NCI-H774 (cell line): ENCODE results near the gene CAMSAP2.
"Not testable (repeated sequence)": the region's sequence is repeated elsewhere in the genome, so short reads cannot be mapped to it uniquely, and the experiment has no call there.

Experiments used
- DNase-seq: peaks from one replicate; lab custom pipeline; 2025; lab: John Stamatoyannopoulos, UW

CAMSAP2 gene

DNA sequence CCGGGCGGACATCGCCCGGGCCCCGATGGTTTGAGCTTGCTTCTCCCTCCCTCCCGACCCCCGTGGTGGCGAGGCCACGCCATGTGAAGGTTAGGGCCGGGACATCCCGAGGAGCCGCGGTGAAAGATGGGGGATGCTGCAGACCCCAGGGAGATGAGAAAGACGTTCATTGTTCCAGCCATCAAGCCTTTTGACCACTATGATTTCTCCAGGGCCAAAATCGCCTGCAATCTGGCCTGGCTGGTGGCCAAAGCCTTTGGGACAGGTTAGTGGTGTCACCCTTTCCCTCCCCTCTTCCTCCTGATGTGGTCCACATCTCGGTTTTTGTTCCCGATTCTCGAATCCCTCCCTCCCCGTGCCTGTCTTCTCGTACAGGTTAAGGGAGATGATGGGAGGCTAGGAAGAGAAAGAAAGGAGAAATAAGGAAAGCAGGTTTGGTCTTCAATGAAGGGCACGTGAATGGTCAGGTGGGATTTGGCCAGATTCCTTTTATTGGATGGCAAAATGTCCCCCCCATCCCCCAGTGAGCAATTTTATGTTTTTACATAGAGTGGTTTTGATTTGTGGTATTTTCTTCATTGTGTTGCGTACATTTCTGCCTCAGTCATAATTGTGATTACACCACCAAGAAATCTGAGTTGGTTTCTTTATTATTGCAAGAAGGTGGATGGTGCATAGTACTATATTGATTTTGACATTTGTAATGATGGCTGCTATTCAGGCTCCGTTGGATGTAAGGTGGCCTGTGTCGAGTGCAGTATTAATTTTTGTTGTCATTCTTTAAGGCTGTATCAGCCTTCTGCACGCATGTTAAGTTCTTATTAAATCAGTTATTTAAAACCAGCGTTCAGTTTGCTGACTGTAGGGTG is 1.2 kb downstream of the CAMSAP2 start:
- DNase-seq, result no peak

DNA sequence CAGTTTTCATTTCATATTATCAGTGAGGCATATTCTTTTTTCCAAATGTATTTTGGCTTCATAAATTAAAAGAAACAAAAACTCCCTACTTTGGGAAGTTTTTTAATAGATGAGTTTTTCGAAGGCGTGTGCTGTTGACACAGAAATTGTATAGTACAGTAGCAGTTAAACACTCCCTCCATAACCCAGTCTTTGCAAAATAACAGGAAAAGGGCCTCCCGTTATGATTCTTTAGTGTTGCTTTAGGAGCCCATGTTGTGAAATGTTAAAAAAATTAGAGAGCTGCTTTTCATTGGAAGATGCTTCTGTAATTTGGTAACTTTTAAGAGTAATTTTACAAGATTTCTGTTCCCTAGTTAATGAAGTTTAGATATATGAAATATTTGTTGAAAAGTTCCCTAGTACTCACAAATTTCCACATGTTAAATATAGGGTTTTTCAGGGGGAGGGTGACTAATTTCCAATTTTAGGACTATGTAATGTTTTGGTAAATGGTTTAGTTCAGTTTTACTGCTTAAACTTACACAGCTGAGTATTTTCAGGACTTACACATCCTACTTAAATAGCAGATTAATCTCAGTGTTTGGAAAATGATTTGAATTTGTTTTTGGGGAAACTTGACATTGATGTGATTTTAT is 2.0 kb downstream of the CAMSAP2 start:
- DNase-seq, result no peak

DNA sequence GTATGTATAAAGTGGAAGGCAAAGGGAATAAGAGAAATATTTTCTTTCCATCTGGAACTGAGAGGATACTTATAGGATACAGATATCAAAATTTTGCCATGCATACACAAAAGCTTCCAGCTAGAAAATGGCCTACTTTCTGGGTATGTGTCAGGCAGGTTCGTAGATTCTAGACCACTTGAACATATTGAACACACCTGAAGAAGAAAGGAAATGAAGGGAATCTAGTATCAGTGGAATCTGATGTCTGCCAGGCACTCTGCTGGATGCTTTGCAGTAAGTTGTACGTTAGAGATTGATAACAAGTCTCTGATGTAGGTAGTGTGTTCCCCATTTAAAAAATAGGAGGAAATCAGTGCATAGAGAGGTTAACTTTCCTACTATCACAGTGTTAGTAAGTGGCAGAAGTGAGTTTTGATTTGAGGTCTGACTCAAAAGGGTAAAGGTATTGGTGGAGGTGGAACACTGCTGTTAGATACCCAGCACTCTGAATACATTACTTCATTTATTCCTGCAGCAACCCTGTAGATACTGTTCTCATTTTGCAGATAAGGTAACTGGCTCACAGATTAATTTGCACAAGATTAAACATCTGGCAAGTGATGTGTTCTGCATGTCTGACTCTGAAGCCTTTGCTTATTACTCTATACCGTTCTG is 3.0 kb downstream of the CAMSAP2 start:
- DNase-seq, result no peak

DNA sequence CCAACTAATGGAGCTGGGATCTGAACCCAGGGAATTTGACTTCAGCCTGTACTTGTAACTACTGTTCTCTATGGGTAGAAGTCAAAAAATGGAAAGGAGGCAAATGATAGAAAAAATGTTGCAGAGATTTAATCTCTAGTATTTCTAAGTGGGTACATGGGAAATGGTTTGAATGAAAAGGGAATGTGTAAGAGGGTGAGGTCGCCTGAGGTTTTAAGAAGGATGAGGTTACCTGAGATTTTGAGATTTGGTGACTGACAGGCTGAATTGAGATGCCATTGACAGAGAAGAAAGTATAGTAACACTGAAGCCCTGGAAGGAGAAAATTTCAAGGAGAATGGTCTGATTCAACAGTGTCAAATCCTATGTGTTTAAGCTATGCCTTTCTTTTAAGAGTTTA is 5.5 kb downstream of the CAMSAP2 start:
- DNase-seq, result no peak

DNA sequence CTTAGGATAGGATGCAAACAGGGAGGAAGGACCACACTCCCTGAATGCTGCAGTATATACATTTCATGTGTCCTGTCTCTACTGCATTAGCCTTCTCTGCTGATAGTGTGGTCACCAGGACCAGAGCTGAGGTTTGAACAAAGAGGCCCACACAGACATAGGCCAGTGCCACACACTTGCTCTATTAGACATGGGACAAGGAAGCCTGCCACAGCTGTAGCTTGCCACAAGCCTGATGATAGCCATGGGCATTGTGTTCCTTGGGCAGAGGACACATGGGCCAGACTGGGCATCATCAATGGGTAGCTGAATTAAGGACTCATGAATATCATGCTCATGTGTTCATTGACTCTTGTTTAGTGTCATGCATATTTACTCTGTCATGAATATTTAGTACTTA is 10.4 kb downstream of the CAMSAP2 start:
- no peak for DNase-seq

DNA sequence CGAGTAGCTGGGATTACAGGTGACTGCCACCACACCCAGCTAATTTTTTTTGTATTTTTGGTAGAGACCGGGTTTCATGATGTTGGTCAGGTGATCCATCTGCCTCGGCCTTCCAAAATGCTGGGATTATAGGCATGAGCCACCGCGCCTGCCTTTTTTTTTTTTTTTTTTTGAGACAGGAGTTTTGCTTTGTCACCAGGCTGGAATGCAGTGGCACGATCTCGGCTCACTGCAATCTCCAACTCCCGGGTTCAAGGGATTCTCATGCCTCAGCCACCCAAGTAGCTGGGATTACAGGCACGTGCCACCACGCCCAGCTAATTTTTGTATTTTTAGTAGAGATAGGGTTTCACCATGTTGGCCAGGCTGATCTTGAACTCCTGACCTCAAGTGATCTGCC is 12.1 kb downstream of the CAMSAP2 start:
- not testable (repeated sequence) for DNase-seq

DNA sequence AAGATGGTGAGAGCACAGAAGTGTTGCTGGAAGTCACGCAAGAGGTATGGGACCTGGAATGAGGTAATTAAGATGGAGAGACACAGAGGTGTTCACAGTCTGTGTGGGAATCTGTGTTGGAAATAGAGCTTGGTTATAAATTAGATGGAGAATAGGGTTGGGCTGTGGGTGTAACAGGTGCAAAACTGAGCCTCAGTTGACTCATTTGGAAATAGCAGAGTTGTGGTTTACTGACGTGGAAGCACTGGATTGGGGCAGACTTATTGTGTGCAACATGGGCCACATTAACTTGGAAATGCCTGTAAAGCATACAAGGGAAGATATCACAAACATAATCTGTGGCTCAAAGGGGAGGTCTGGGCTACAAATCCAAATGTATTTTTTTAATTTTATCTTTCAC is 13.0 kb downstream of the CAMSAP2 start:
- DNase-seq, result no peak

DNA sequence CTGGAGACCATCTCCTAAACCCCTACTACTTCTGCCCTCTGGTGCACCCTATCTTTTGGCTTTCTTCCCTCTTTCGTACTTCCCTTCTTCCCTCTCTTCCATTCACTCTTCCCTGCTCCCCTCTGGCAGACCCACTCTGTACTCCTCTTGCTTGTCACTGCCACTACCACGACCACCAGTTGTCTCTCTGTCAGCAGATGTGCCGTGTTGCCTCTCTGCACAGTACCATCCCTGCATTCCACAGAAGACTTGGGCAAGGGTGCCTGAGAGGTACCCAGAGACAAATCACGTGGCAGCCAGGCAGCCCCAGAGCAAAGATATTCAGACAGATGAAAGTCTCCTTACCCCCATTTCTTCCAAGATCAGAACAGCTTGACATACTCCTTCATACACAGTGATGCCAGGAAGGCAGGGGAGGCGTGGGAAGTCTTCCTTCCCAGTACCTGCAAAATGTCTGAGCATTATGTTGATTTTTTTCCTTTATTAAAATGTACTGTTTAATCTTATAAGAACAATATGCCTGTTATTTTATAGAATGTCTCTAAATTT is 15.0 kb downstream of the CAMSAP2 start:
- no peak for DNase-seq

DNA sequence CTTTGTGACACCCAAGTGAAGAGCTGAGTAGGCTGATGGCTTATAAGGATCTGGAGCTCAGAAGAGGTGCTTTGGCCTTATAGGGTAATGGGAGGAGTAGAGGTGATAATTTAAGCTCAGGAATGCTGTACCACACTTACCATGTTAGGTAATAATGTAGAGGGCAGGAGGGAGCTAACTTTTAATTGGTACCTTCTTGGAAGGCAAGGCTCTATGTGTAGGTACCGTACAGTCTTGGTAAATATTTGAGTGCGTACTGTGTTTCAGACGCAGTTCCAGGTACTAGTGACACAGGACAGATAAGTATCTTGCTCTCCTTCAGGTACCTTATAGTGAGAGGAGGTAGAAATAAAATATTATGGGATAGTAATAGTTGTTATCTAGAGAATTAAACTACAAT is 16.8 kb downstream of the CAMSAP2 start:
- DNase-seq, result no peak

DNA sequence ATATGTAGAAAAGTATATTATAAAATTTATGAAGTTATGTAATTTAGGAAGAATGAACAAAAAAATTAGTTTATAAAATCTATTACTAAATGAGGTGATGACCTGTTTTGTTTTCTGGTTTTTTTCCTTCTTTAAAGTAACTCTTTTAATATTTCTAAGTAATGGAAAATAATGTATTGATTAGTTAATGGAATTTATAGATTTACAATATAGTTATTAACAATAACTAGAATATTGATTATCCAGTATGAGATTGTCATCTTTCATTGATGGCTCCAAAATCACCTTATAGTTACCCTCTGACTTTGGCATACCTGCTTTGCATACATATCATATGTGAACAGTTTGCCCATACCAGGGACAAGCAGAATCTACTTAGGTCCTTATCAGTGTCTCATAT is 23.4 kb downstream of the CAMSAP2 start:
- DNase-seq, result no peak

DNA sequence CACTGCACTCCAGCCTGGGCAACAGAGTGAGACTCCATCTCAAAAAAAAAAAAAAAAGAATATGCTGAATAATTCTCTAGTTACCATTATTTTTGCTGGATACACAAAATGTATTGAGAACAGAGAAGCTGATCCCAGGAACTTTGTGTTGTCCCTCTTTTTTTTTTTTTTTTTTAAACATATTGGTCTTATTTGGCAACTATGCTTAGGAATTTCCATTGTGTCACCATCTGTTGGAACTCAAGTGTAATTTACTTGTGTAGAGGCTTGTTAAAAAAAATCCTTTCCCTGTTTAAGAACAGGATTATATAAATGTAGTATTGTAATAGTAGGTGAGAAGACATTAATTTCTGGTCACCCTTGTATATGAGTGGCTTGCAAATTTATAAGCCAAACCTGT is 28.6 kb downstream of the CAMSAP2 start:
- no peak for DNase-seq

DNA sequence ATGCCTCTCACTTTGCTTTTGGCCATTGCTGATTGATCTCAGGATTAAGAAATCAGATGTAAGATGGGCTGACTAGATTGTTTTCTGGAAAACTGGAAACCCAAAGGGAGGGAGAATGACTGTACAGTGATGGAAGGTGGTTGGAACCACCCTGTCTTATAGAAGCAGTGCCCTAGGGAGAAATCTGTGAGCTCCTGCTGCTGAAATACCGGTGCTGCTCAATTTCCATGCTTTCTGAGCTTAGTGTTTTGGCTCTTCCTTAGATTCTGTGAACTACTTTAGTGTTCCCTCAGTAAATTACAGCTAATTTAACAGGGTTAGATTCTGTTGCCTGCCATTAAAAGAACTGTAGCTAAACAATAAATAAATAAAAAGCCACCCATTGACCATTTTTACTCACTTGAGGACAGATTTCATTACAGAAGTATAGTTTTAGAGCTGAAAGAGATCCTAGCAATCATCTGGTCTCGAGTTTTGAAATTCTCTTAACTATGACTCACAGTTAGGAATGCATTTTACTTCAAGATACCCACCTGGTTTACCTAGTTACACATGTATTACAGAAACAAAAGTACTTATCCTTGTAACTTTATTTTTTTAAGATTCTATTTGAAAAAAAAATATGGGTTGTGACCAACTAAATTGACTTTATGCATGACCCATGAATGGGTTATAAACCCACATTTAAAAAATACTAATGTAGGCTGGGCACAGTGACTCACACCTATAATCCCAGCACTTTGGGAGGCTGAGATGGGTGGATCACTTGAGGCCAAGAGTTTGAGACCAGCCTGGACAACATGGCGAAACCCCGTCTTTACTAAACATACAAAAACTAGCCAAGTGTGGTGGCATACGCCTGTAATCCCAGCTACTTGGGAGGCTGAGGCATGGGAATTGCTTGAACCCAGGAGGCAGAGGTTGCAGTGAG is 33.2 kb downstream of the CAMSAP2 start:
- no peak for DNase-seq

DNA sequence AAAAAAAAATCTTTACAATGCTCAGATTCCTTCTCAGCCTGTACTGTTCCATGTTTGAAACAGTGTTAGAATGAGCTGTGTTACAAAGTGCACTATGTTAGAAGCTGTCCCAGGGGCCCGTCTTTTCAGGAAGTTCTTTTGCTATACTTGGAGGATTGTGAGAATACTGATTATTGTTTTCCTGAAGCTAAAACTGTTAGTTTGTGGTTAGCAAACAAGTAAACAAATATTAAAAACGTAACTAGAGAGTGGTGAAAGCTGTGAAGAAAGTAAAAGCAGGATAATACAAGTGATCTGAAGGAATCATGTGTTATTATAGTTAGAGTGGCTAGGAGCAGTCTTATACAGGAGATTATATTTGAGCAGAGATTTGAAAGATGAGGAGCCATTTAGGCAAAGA is 35.6 kb downstream of the CAMSAP2 start:
- DNase-seq, result no peak

DNA sequence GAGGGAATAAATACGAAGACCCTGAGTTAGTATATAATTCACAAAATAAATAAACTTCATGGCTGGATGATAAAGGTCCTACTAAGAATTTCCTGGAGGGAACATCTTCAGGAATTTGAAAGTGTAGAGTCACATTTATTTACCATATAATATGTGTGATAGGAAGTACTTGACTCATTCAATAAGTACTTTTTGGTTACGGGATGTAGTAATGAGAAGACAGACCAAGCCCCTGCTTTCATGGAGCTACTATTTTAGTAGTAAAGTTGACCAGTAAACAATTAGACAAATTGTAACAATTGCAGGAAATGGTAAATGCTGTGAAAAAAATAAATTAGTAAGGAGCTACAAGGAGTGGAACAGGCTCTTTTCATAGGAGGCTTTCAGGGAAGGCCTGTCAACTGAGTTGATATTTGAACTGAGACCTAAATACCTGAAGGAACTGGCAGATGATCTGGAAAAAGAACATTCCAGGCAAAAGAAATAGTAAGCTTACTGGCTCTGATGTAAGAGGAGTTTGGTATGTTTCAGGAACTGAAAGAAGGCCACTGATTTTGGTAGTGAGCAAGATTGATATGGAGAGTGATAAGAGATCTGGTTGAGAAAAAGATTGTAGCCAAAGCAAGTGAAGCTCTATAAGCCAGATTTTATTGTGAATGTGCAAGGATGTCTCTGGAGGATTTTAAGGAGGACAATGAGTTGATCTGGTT is 36.2 kb downstream of the CAMSAP2 start:
- no peak for DNase-seq

DNA sequence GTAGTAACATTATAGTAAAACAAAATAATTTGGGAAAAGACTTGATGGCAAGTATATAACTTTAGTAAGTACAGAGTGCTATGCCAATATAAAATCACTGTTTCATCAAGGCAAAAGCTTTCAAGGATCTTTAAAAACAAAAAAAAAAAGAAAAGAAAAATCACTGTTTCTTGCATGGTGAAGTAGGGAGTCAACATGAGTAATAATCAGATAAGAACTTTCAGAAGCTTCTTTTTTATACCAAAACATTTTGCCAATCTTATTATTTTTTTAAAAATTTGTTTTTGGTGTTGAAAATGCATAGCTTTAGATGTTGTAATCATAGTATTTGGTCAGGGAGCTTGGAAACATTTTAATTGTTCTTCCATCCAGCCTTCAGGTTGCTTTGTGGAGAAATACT is 37.2 kb downstream of the CAMSAP2 start:
- DNase-seq, result no peak

DNA sequence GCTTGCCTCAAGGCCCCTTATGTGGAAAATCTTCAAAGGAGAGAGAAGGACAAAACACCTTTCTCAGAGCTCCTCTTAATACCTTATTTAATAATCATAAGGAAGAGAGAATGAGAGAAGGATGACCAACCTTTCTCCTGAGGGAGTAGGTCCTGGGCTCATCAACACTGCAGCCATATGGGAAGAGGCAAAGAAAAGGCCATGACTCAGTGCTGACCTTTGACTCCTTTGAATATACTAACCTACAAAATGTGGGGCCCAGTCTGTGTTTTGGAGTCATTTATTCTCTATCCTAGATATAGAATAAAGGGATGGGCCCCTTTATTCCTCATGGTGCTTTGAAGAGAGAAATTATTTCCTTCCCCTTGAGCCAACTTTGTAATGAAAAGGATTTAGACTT is 38.3 kb downstream of the CAMSAP2 start:
- no peak for DNase-seq

DNA sequence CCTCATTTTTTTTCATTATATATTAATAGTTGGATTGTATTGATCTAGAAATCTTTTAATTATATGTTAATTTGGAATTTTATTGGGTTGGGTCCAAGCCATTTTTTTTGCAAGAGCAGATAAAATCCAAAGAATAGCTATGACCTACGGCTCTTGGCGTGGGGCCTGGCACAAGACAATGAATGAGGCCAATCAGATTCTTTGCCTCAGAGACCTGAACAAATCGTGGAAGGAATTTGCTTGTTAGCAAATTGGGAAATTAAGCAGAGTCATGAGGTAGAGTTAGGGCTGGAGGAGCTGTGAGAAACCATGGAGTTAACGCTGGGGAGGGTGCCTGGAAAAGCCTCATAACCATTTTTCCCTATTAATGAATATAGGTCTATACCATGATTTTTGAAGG is 40.1 kb downstream of the CAMSAP2 start:
- no peak for DNase-seq

DNA sequence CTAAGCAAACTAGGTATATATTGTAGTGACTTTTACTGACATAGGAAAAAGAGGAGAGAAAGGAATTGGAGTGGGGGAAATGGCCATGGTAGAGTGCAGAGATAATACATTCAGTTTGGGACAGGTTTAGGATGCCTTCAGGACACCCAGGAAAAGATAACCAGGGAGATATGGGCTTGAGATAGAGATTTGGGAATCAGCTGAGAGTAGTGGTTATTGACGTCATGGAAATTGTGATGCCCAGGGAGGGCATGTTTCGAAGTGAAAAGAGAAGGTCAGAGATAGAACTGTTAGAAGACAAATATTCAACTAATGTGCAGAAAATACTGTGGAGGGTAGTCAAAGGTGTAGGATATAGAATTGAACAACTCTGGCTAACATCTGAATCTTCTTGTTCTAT is 40.6 kb downstream of the CAMSAP2 start:
- DNase-seq, result no peak

DNA sequence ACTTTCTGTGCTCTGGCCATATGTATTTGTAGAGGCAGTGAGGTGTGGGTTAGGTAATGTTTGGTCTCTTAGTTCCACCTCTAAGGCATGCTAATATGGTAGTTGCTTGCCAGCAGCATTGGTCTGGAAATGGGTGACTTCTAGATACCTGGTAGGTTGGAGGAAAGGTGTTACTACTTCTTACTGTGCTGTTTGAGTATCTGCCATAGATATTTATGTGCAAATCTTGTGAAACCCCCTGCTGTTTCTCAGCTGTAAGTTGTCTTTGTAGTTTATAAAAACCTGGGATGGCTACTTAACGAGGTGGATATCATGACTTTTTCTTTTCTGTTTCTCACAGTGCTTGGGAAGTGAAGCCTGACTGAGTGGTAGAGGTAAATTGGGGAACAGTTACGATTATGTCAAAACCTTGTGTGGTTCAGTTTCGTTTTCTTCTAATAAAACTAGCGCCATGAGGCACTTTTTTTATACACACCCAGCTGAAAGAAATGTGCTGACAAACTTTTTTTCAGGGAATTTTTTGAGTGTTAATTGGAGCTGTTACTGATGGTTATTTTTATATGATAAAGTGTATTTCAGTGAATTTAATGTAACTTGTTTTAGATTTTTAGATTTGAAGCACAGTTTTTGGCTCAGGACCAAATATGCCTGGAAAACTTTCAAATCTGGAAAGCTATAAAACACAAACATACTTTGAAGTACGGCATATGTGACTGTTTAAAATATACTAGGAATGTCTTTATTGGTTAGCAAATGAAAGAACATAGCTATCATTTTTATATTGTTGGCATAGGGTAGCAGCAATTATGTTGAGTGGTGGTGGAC is 42.1 kb downstream of the CAMSAP2 start:
- no peak for DNase-seq

DNA sequence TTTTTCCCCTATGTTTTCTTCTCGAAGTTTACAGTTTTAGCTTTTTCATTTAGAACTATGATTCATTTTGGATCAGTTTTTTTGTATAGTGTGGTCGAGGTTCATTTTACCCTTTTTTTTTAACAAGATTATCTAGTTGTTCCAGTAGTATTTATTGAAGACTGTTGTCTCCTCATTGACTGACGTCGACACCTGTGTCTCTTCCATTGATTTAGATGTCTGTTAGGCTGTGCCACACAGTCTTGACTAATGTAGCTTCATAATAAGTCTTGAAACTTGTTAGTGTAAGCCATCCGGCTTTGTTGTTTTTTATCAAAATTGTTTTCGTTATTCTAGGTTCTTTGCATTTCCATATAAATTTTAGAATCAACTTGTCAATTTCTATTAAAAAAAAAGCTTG is 45.2 kb downstream of the CAMSAP2 start:
- DNase-seq, result no peak
